ENCODE measurements around the gene ACCS.
A peak's percentile ranks its signal among the peaks of the same experiment; 100 is the strongest.

ACCS gene

DNA sequence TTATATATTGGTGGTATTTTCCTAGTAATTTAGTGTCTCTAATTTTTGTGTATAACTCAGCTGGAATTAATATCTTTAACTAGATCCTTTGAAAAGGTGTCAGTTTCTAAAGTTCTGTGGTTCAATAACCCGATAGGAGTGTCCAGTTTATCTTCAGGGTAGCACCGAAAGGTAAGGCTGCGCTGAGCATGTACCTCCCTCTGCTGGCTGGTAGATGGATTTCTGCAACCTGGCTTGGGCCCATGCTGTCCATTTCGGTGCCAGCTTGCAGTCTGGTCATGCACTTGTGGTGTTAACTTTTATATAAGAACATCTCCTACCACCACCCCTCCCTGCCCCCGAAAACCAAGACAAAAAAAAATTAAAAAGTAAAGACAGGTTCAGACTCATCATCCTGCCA is 54.1 kb downstream of the ACCS start:
- Histone ChIP-seq H3K27ac (no peak overlapping the region), H3K9me3 (no peaks in the 10 kb centered on the region), H3K4me3 (no peak overlapping the region), H3K4me1 (peaks cover 0 to 8% (median 0%) of the 10 kb centered on the region in 4 donors), H3K36me3 (peaks cover 19 to 41% (median 25%) of the 10 kb centered on the region in 3 donors), H3K27me3 (no peaks in the 10 kb centered on the region)
- intact Hi-C loops (cut with DNase I; ENCODE audit: low total_unique reads), result no loop called here
- DNase-seq, result no peak
- TF ChIP-seq, protein P1, sequence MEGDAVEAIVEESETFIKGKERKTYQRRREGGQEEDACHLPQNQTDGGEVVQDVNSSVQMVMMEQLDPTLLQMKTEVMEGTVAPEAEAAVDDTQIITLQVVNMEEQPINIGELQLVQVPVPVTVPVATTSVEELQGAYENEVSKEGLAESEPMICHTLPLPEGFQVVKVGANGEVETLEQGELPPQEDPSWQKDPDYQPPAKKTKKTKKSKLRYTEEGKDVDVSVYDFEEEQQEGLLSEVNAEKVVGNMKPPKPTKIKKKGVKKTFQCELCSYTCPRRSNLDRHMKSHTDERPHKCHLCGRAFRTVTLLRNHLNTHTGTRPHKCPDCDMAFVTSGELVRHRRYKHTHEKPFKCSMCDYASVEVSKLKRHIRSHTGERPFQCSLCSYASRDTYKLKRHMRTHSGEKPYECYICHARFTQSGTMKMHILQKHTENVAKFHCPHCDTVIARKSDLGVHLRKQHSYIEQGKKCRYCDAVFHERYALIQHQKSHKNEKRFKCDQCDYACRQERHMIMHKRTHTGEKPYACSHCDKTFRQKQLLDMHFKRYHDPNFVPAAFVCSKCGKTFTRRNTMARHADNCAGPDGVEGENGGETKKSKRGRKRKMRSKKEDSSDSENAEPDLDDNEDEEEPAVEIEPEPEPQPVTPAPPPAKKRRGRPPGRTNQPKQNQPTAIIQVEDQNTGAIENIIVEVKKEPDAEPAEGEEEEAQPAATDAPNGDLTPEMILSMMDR (IDR thresholded peaks at IDR 0.05), result peak; percentile 16 to 30

DNA sequence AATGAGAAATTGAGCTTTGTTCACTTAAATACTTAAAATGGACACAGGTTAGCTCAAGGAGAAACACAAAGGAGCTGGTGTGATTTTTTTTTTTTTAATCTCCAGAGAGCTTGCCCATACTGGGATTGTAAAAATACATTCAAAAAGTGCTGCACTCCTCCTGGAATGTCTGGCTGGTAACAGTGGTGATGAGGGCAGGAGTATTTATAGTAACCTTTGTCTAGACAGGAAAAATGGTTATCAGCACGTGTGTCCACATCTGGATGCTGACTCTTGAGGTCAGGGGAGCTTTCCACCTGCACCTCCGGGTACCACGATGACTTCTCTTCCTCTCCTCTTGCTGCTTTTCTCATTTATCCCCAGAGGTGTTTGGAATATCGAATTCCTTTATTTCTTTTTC is 59.5 kb downstream of the ACCS start:
- Histone ChIP-seq H3K4me3 (no peak overlapping the region), H3K27me3 (no peaks in the 10 kb centered on the region), H3K36me3 (peaks cover 50 to 66% (median 65%) of the 10 kb centered on the region in 3 donors), H3K9me3 (no peaks in the 10 kb centered on the region), H3K4me1 (peaks cover 0 to 10% (median 2%) of the 10 kb centered on the region in 4 donors), H3K27ac (no peak overlapping the region)
- TF ChIP-seq, protein P1 (IDR thresholded peaks at IDR 0.05), result no peak
- intact Hi-C loops (cut with DNase I; ENCODE audit: low total_unique reads), result no loop called here
- DNase-seq, result no peak

DNA sequence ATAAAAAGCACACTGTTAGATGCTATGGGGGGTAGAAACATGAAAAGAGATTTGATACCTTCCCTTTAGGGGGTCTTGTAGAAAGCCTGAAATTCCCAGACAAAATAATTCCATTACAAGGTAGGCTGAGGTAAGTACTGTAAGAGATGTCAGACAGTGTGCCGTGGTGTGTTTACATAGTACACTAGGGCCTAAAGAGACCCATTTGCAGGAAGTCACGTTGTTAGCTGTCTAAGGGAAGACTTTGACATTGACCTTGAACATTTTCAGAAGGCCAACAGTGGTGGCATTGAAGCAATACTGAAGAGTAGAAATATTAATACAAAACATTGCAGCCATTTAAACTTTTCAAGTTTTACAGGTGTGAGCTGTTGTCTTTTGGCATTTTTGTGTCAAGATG is 60.2 kb downstream of the ACCS start:
- TF ChIP-seq, protein P1 (IDR thresholded peaks at IDR 0.05), result no peak
- intact Hi-C loops (cut with DNase I; ENCODE audit: low total_unique reads), result no loop called here
- H3K27me3 ChIP-seq, result no peaks in the 10 kb centered on the region

DNA sequence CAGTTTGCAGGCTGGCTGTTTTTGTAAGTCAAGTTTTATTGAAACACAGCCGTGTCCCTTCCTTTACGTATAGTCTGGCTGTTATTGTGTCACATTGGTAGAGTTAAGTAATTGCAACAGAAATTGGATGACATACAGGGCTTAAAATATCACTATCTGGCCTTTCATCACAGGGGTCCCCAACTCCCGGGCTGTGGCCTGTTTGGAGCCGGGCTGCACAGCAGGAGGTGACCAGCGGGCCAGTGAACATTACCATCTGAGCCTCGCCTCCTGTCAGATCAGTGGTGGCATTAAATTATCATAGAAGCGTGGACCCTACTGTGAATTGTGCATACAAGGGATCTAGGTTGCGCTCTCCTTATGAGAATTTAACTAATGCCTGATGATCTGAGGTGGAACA is 61.1 kb downstream of the ACCS start:
- intact Hi-C loops (cut with DNase I; ENCODE audit: low total_unique reads), result no loop called here
- Histone ChIP-seq H3K27ac (no peak overlapping the region), H3K4me1 (peaks cover 0 to 10% (median 2%) of the 10 kb centered on the region in 4 donors), H3K4me3 (no peak overlapping the region), H3K9me3 (no peaks in the 10 kb centered on the region), H3K27me3 (no peaks in the 10 kb centered on the region), H3K36me3 (peaks cover 60 to 74% (median 71%) of the 10 kb centered on the region in 3 donors)
- TF ChIP-seq, protein P1 (IDR thresholded peaks at IDR 0.05), result no peak
- no peak for DNase-seq

More for the DNA sequence above, 60.2 kb downstream of the ACCS start:
- Histone ChIP-seq H3K4me3 (no peak overlapping the region), H3K27ac (no peak overlapping the region), H3K4me1 (peaks cover 0 to 10% (median 2%) of the 10 kb centered on the region in 4 donors), H3K9me3 (no peaks in the 10 kb centered on the region), H3K36me3 (peaks cover 56 to 73% (median 71%) of the 10 kb centered on the region in 3 donors)
- no peak for DNase-seq

DNA sequence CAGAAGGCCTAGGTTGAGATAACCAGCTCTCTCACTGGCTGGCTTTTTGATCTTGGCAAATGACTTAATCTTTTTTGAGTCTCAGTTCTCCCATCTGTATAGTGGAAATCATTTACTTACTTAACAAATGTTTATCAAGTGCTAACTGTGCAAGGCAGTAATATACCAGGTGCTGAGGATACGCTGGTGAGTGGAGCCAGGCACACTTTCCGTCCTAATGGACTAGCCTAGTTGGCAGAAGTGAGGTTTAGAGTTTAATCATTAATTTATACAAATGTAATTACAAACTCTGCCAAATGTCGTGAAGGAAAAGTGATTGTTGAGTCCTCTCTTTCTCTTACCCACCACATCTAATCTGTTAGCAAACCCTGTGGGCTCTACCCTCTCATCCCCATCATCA is 62.7 kb downstream of the ACCS start:
- Histone ChIP-seq H3K27me3 (no peaks in the 10 kb centered on the region), H3K9me3 (no peaks in the 10 kb centered on the region), H3K4me3 (no peak overlapping the region), H3K27ac (no peak overlapping the region), H3K4me1 (peaks cover 0 to 10% (median 2%) of the 10 kb centered on the region in 4 donors), H3K36me3 (peaks cover 60 to 80% (median 71%) of the 10 kb centered on the region in 3 donors)
- intact Hi-C loops (cut with DNase I; ENCODE audit: low total_unique reads), result no loop called here
- TF ChIP-seq, protein P1 (IDR thresholded peaks at IDR 0.05), result no peak
- DNase-seq, result no peak

DNA sequence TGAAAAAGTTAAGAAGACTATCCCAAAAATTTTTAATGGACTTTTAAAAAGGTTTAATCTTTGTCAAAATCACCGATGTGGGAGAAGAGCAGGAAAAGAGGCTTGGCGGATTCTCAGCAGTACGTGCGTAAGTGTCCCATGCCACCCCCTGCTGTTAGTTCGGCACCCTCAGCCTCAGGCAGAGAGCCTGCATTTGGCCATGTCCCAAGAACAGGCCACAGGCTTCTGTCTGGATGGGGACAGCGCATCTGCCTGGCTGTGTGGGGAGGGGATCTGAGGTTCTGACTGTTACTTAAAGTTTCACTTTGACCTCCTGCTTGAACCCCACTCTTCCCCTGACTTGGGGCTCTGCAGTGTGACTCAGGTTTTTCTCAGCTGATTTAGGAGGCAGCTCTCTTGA is 64.7 kb downstream of the ACCS start:
- DNase-seq, result no peak
- peaks cover 48 to 67% (median 58%) of the 10 kb centered on the region in 3 donors for H3K36me3 ChIP-seq
- intact Hi-C loops (cut with DNase I; ENCODE audit: low total_unique reads), result no loop called here
- H3K9me3 ChIP-seq, result no peaks in the 10 kb centered on the region
- H3K4me1 ChIP-seq, result peaks cover 0 to 2% (median 0%) of the 10 kb centered on the region in 4 donors
- H3K27ac ChIP-seq, result no peak overlapping the region
- no peaks in the 10 kb centered on the region for H3K27me3 ChIP-seq
- no peak overlapping the region for H3K4me3 ChIP-seq
- TF ChIP-seq, protein P1 (IDR thresholded peaks at IDR 0.05), result no peak
